Measurements from ENCODE around the gene PRSS38. TPM values are rescaled to one million over a fixed set of nuclear protein-coding genes. Genes with fewer than 3 reads are reported as not detected.
"Not testable (repeated sequence)": the region's sequence is repeated elsewhere in the genome, so short reads cannot be mapped to it uniquely, and the experiment has no call there.

PRSS38 gene
- total RNA-seq, 1 donor from 2014 or later = not detected

DNA sequence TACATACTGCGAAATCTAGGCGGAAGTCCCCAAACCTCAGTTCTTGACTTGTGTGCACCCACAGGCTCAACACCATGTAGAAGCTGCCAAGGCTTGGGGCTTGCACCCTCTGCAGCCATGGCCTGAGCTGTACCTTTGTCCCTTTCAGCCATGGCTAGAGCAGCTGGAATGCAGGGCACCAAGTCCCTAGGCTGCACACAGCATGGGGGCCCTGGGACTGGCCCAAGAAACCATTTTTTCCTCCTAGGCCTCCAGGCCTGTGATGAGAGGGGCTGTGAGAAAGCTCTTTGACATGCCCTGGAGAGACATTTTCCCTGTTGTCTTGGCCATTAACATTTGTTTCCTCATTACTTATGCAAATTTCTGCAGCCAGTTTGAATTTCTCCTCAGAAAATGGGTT lies 1.5 kb upstream of the PRSS38 start:
- ATAC-seq (no peak), DNase-seq (ENCODE audit: missing footprints) (no peak)

DNA sequence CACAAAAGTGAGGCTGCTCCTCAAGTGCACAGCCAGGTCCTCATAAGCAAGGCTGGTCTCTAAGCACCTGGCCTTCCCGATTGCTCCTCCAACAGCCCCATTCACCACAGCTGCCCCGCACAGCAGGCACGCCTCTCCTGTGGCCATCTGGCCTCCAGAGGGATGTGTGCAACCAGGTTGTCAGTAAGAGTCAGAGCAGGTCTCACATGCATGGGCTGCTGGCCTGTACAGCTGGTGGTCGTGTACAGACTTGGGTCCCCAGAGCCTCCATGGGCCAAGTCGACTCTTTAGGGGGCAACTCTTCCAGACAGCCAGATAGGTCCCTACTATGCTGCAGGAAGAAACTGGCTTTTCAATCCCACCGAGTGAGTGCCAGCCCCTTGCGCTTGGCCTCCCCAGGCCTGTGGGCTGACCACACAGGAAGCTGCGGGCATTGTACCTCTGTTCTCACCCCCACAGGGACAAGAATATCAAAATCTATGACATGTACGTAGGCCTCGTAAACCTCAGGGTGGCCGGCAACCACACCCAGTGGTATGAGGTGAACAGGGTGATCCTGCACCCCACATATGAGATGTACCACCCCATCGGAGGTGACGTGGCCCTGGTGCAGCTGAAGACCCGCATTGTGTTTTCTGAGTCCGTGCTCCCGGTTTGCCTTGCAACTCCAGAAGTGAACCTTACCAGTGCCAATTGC lies 1.4 kb downstream of the PRSS38 start:
- DNase-seq (ENCODE audit: missing footprints) = no peak
- intact Hi-C loops (cut with DNase I) = no loop called here
- ATAC-seq = no peak

More for the DNA sequence above, 1.5 kb upstream of the PRSS38 start:
- intact Hi-C loops (cut with DNase I) = no loop called here

DNA sequence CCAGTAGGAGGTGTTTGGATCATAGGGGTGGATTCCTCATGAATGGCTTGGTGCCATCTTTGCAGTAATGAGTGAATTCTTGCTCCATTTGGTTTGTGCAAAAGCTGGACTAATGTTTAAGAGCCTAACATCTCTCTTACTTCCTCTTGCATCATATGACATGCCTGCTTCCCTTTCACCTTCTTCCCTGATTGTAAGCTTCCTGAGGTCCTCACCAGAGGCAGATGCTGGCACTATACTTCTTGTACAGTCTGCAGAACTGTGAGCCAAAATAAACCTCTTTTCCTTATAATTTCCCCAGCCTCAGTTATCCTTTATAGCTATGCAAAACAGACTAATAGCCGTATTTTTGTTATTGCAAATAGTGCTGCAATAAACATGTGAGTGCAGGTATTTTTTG lies 8.1 kb downstream of the PRSS38 start:
- ATAC-seq = no peak
- no peak for DNase-seq (ENCODE audit: missing footprints)
- intact Hi-C loops (cut with DNase I) = no loop called here

DNA sequence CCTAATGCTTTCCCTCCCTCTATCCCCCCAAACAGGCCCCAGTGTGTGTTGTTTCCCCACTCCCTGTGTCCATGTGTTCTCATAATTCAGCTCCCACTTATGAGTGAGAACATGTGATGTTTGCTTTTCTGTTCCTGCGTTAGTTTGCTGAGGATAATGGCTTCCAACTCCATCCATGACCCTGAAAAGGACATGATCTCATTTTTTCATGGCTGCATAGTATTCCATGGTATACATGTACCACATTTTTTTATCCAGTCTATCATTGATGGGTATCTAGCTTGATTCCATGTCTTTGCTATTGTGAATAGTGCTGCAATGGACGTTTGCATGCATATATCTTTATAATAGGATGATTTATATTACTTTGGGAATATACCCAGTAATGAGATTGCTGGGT lies 8.7 kb downstream of the PRSS38 start:
- no peak for DNase-seq (ENCODE audit: missing footprints)
- intact Hi-C loops (cut with DNase I) = no loop called here
- no peak for ATAC-seq

DNA sequence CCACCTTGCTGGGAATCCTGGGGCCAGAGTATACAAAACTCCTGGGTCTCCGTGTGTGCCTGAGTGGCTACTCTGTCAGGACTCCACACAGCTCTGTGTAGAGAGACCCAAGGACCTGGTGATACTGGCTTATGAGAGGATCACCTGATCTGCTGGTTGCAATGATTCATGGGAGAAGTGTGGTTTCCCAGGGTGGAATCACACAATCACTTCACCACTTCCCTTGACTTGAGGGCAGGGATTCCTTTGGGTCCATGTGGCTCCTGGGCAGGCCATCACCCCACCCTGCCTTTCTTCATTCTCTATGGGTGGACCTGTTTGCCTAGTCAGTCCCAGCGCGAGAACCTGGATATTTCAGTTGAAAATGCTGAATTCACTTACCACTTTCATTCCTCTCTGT lies 13.3 kb downstream of the PRSS38 start:
- ATAC-seq = no peak
- DNase-seq (ENCODE audit: missing footprints) = no peak
- intact Hi-C loops (cut with DNase I) = no loop called here

DNA sequence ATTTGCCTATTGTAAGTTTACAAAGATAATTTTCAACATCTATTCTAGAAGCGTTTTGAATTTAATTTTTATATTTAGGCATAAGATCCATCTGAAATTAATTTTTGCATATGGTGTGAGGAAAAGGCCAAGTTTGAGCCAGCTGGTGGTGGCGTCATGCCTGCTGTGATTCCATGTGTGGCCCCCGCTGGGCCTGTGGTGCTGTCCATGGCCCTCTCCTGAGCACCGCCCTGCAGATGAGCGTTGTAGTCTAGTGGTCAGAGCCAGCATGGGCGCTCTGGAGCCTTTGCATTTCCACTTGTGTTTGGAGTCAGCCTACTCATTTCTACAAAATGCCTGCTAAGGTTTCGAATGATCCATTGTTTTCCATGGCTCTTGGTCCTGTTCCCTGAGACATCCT lies 22.7 kb downstream of the PRSS38 start:
- ATAC-seq (no peak), DNase-seq (ENCODE audit: missing footprints) (no peak)
- intact Hi-C loops (cut with DNase I) = no loop called here

DNA sequence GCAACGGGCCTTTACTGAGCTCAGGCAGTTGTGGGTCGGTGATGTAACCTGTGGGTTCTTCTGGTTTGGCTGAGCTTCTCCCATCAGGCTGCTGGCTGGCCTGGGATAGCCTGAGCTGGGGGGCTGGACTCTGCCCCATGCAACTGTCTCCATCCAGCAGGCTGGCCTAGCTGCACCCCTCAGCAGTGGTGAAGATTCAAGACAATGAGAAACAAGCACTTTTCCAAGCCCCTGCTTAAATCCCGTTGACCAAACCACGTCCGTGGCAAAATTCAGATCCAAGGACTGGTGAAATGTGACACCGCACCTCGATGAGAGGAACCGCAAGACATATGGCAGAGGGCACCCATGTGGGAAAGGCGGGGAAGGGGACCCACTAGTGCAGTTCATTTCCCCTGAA lies 25.6 kb downstream of the PRSS38 start:
- DNase-seq (ENCODE audit: missing footprints) (no peak), ATAC-seq (no peak)
- intact Hi-C loops (cut with DNase I) = no loop called here

DNA sequence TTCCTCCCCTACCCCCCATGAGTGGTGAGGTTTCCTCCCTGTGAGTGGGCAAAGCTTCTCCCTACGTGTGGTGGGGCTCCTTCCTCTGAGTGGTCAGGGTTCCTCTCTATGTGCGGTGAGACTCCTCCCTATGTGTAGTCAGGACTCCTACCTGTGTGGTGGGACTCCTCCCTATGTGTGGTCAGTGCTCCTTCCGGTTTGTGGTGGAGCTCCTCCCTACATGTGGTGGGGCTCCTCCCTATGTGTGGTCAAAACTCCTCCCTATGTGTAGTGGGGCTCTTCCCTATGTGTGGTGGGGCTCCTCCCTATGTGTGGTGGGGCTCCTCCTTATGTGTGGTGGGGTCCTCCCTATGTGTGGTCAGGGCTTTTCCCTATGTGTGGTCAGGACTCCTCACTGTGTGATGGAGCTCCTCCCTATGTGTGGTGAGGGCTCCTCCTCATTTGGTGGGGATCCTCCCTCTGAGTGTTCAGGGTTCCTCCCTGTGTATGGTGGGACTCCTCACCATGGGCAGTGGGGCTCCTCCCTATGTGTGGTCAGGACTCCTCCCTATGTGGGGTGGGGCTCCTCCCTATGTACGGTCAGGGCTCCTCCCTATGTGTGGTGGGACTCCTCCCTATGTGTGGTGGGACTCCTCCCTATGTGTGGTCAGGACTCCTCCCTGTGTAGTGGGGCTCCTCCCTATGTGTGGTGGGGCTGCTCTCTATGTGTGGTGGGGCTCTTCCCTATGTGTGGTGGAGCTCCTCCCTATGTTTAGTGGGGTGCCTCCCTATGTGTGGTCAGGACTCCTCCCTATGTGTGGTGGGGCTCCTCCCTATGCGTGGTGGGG lies 29.1 kb downstream of the PRSS38 start:
- no peak for ATAC-seq
- intact Hi-C loops (cut with DNase I) = no loop called here
- no peak for DNase-seq (ENCODE audit: missing footprints)

DNA sequence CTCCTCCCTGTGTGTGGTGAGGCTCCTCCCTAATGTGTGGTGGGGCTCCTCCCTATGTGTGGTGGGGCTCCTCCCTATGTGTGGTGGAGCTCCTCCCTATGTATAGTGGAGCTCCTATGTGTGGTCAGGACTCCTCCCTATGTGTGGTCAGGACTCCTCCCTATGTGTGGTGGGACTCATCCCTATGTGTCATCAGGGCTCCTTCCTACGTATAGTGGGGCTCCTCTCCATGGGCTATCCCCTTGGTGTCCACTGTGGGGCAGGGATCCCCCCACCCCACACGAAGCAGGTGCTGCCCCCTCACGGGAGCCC lies 29.6 kb downstream of the PRSS38 start:
- no peak for DNase-seq (ENCODE audit: missing footprints)
- ATAC-seq = no peak
- intact Hi-C loops (cut with DNase I) = no loop called here

DNA sequence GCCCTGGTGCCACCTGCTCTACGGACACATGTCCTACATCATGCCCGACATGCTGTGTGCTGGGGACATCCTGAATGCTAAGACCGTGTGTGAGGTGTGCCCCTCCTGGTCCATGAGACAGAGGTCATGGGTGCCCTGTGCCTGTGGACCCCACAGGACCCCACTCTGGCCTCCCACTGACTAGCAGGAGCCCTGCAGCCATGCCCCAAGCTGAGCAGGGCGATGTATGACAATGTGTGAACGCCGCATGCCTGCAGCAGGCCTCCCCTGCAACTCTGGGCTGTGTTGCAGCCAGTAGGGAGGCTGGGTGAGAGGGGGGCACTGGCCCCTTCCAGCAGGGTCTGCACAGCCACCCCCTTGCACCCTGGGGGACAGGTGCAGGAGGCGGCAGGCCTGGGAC lies 30.0 kb downstream of the PRSS38 start:
- DNase-seq (ENCODE audit: missing footprints) (no peak), ATAC-seq (no peak)
- intact Hi-C loops (cut with DNase I) = no loop called here

DNA sequence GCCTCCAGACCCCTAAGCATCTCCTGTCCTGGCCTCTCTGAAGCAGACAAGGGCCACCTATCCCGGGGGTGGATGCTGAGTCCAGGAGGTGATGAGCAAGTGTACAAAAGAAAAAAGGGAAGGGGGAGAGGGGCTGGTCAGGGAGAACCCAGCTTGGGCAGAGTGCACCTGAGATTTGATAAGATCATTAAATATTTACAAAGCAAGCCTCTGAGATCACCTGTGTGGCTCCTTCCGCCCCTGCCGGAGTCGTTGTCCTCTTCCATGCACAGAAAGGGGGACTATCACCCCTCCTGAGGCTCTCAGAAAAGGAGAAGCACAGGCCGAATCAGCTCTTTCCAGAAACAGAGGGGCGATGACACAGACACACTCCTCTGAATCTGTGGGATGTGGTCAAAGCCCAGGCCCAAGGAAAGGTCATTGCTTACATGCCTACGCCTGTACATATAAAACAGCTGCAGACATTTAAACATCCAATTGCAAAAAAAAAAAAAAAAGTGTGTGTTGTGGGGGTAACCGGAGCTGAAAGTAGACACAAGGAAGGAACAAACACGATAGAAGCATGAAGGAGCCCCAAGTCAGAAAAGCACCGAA lies 30.9 kb downstream of the PRSS38 start:
- ATAC-seq = no peak
- no peak for DNase-seq (ENCODE audit: missing footprints)
- intact Hi-C loops (cut with DNase I) = no loop called here

DNA sequence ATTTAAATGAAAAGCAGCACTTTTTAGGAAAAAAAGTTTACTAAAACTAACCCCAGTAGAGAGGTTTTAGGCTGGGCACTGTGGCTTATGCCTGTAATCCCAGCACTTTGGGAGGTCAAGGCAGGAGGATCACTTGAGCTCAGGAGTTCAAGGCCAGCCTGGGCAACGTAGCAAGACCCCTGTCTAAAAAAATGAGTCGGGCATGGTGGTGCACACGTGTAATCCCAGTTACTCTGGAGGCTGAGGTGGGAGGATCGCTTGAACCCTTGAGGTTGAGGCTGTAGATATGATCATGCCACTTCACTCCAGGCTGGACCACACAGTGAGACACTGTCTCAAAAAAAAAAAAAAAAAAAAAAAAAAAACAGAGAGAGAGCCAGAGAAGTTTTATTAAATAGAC lies 31.6 kb downstream of the PRSS38 start:
- intact Hi-C loops (cut with DNase I); ATAC-seq; DNase-seq (ENCODE audit: missing footprints): not testable (repeated sequence)

DNA sequence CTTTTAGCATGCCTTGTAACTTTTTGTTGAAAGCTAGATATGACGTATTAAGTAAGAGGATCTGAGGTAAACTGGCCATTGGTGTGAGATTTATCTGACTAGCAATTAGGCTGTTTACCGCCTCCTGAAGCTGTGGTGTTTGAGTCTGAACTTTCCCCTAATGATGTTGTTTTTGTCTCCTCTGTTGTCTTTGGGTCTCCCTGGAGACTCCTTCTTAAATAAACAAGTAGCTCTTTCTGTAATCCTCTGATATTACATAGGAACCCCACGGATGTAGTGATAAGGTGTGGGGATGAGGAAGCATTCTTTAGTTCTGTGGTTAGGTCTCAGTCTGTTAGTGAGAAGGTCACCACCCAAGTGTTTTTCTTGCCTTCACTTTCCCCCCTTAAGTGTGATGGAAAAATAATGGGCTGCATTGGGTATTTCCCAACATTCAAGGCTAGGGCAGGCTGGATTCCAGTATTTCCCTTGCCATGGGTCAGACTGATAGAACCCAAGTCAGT lies 33.0 kb downstream of the PRSS38 start:
- intact Hi-C loops (cut with DNase I) = no loop called here
- ATAC-seq (no peak), DNase-seq (ENCODE audit: missing footprints) (no peak)

DNA sequence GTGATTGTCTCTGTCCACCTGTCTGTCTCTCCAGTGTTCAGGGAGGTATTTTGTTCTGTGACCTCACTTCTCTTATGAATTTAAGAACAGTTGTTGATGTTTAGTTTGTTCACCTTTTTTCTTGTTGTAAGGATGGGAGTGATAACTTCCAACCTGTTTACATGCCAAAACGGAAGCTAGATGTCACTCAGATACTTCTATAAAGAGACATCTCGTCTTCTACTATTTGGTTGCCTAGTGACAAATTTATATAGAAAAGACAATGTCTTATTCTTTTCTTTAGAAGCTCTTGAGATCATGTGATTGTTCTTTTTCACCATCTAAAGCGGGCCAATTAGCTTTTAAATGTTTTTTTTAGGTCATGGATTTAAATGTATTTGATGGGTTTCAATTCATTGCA lies 33.8 kb downstream of the PRSS38 start:
- no peak for DNase-seq (ENCODE audit: missing footprints)
- intact Hi-C loops (cut with DNase I) = no loop called here
- ATAC-seq = no peak

DNA sequence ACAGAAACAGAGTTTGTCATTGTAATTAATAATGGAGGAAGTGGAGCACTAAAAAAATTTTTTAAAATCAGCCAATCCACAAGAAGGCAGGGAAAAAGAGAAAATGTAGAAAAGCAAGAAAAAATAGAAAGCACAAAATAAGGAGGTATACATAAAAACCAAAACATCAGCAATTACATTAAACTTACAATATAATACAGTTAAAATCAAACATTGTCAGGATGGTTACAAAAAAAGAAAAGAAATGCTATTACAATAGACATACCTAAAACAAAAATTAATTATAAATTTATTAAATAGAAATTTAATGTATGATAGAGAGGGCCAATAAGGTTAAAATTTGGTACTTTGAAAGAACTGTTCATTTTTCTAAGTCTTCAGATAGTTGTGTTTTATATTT lies 38.7 kb downstream of the PRSS38 start:
- ATAC-seq = no peak

DNA sequence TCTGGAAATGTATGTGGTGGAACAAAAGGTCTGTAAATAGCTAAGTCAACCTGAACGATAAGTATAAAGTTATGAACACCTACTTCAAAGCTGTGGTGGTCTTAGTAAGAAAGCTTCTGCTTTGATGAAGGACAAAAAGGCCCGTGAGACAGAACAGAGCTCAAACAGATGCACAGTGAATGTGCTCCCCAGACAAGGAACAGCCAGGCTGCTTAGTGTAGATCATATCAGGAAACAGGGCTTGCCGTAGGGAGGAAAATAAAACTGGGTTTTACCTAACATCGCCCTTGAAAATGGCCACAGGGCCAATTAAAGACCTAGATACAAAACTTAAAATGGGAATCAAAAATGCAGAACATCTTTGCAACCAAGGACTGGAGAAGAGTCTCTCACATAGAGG lies 40.2 kb downstream of the PRSS38 start:
- intact Hi-C loops (cut with DNase I) = no loop called here
- ATAC-seq = no peak

More for the DNA sequence above, 38.7 kb downstream of the PRSS38 start:
- intact Hi-C loops (cut with DNase I) = no loop called here
- DNase-seq (ENCODE audit: missing footprints) = no peak

DNA sequence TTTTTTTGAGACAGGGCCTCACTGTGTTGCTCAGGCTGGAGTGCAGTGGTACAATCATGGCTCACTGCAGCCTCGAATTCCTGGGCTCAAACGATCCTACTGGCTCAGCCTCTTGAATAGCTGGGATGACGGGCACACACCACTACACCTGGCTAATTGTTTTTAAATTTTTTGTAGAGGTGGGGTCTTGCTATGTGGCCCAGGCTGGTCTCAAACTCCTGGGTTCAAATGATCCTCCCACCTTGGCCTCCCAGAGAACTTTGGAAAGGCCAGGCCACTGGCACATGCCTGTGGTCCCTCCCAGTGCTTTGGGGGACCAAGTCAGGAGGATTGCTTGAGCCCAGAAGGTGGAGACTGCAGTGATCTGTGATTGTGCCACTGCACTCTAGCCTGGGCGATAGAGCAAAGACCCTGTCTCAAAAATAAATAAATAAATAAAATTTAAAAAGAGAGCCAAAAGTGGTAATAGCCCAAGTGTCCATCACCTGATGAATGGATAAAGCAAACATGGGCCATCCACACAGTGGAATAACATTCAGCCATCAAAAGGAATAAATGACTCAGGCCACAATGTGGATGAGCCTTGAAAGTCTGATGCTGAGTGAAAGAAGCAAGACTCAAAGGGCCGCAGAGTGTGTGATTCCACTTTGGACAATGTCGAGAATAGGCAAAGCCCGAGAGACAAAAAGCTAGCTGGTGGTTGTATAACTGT lies 40.8 kb downstream of the PRSS38 start:
- ATAC-seq = no peak
- DNase-seq (ENCODE audit: missing footprints) = no peak
- intact Hi-C loops (cut with DNase I) = no loop called here

More for the DNA sequence above, 40.2 kb downstream of the PRSS38 start:
- no peak for DNase-seq (ENCODE audit: missing footprints)

DNA sequence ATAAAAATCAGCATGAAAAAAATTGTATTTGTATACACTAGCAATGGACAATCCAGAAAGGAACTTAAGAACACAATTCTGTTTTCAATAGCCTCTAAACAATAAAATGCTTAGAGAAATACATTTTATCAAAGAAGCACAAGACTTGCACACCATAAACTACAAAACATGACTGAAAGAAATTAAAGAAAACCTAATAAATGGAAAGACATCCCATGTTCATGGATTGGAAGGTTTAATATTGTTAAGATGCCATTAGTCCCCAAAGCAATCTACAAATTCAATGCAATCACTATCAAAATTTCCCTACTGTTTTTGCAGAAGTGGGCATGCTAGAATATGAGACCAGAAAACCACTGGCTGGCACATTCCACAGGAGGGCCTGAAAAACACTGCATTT lies 49.4 kb downstream of the PRSS38 start:
- intact Hi-C loops (cut with DNase I) = no loop called here
- no peak for DNase-seq (ENCODE audit: missing footprints)
- no peak for ATAC-seq

DNA sequence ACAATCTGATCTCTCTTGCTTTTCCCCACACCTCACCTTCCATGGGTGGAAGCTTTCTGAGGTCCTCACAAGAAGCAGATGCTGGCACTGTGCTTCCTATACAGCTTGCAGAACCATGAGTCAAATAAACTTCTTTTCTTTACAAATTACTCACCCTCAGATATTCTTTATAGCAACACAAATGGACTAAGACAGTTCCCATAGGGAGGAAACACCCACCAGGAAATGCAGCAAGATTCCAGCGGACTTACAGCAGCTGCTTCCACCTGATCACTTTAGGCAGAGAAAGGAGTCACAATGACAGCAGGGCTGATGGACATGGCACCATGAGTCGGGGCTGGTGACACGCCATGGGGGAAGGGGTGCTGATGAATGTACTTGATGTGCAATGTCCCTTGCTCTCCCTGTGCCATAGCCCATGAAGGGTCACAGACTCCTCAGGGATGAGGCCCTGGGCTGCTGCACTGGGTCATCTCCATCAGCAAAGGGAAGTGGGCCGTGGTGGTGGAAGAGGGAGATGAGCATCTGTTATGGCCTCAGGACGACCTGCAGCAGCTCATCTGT lies 53.9 kb downstream of the PRSS38 start:
- ATAC-seq (no peak), DNase-seq (ENCODE audit: missing footprints) (no peak)
- intact Hi-C loops (cut with DNase I) = no loop called here

Data from Right ventricle myocardium inferior (tissue), 1 donor.